ENCODE results near the gene MMP1. TPM values are rescaled to one million over a fixed set of nuclear protein-coding genes. Genes with fewer than 3 reads are reported as not detected.

MMP1 gene
- total RNA-seq, 1 experiment from 2014 or later = not detected

- TF ChIP-seq YY1 (IDR thresholded peaks at IDR 0.05; ENCODE audit: extremely low read depth, insufficient replicate concordance, low read depth, low read length) (no peak), JUND (IDR thresholded peaks at IDR 0.05) (no peak), POLR2AphosphoS5 (IDR thresholded peaks at IDR 0.05; ENCODE audit: low read depth, low read length) (no peak), EZH2phosphoT487 (IDR thresholded peaks at IDR 0.05; ENCODE audit: borderline replicate concordance) (no peak), ATF3 (IDR thresholded peaks at IDR 0.05) (no peak), SP1 (IDR thresholded peaks at IDR 0.05; ENCODE audit: low read depth) (no peak), REST (IDR thresholded peaks at IDR 0.05; ENCODE audit: low read depth) (no peak), ZBTB33 (IDR thresholded peaks at IDR 0.05; ENCODE audit: extremely low read depth, insufficient replicate concordance, low read length) (no peak), CEBPB (IDR thresholded peaks at IDR 0.05; ENCODE audit: low read depth) (no peak), RAD21 (IDR thresholded peaks at IDR 0.05; ENCODE audit: low read depth) (no peak), CBX3 (IDR thresholded peaks at IDR 0.05; ENCODE audit: low read depth) (no peak), POLR2A (IDR thresholded peaks at IDR 0.05; ENCODE audit: borderline replicate concordance, extremely low read depth, insufficient read depth, insufficient read length) (no peak), MAX (IDR thresholded peaks at IDR 0.05) (no peak), FOSL1 (IDR thresholded peaks at IDR 0.05; ENCODE audit: low read depth) (no peak), ZFX (IDR thresholded peaks at IDR 0.05) (no peak), ELF1 (IDR thresholded peaks at IDR 0.05; ENCODE audit: borderline replicate concordance, low read depth) (no peak), SRF (IDR thresholded peaks at IDR 0.05; ENCODE audit: low read depth) (no peak), TCF7L2 (IDR thresholded peaks at IDR 0.05; ENCODE audit: borderline replicate concordance, extremely low read depth, insufficient read depth, insufficient read length) (no peak), EGR1 (IDR thresholded peaks at IDR 0.05; ENCODE audit: low read depth) (no peak), EZH2 (IDR thresholded peaks at IDR 0.05) (no peak)
- POLR2A ChIA-PET = no interaction called here
- Histone ChIP-seq H3K36me3 (ENCODE audit: control insufficient read depth in 1 of 2, insufficient read depth in 2 of 2, low read length in 2 of 2) (no peaks in the 10 kb centered on the region), H3K27ac (ENCODE audit: low read depth, low read length) (no peak overlapping the region), H3K4me1 (ENCODE audit: control insufficient read depth in 1 of 2, insufficient read depth in 2 of 2, low read length in 2 of 2) (no peaks in the 10 kb centered on the region), H3K9me2 (ENCODE audit: insufficient read depth) (no peaks in the 10 kb centered on the region), H3K9ac (ENCODE audit: low read length) (no peak overlapping the region), H4K20me1 (ENCODE audit: insufficient read depth) (no peaks in the 10 kb centered on the region), H3K9me3 (ENCODE audit: control insufficient read depth in 1 of 2, insufficient read depth in 1 of 2, low read depth in 1 of 2, low read length in 2 of 2) (no peaks in the 10 kb centered on the region), H3K4me2 (ENCODE audit: low read length) (no peak overlapping the region), H3K27me3 (ENCODE audit: insufficient read depth, low read length) (no peaks in the 10 kb centered on the region), H2AFZ (ENCODE audit: low read depth, low read length, poor library complexity, severe bottlenecking) (no peak overlapping the region), H3K79me2 (ENCODE audit: insufficient read depth, low read length) (no peaks in the 10 kb centered on the region), H3K4me3 (replicated peaks in 1 of 2; ENCODE audit: low read depth in 1 of 2, low read length in 2 of 2) (no peak overlapping the region)
- DNase-seq (ENCODE audit: low read depth, low spot score) (no peak), ATAC-seq (no peak)
- intact Hi-C loops (cut with micrococcal nuclease) = no loop called here
- RAD21 ChIA-PET (ENCODE audit: low non-redundant PET in 1 of 2, low total read pairs in 2 of 2, uncharacterized antibody in 2 of 2, unreplicated experiment in 2 of 2) = no interaction called here
- BruUV-seq (replicated peaks) = no TSS peak
- CTCF ChIA-PET = no interaction called here
These were observed 33.1 kb upstream of the MMP1 start for GRCh38 chr11:102831128-102831488.
